HAP-1 (cell line): ENCODE results near the gene UPK1B.
"Not testable (repeated sequence)": the region's sequence is repeated elsewhere in the genome, so short reads cannot be mapped to it uniquely, and the experiment has no call there.

Experiments
- DNase-seq, 2 experiments: peaks; one replicate each; pipeline ENCODE4 v3.0.0-alpha.2; 2016 to 2020; ENCODE audit warnings: low spot score in 2 of 2
- H3K27me3 ChIP-seq: fragments of 250-450 bp; sonication (Bioruptor Pico); 2 replicates; pipeline ENCODE4 v1.5.1; 2020; ENCODE audit warnings: low read depth, mild to moderate bottlenecking, moderate library complexity
- H3K36me3 ChIP-seq: fragments of 250-450 bp; sonication (Bioruptor Pico); replicated peaks from 2 replicates; pipeline ENCODE4 v1.5.1; 2020; ENCODE audit warnings: mild to moderate bottlenecking
- H3K4me1 ChIP-seq: fragments of 250-450 bp; sonication (Bioruptor Pico); 2 replicates; pipeline ENCODE4 v1.5.1; 2020; ENCODE audit warnings: mild to moderate bottlenecking
- H3K4me3 ChIP-seq: fragments of 250-450 bp; sonication (Bioruptor Pico); 2 replicates; pipeline ENCODE4 v1.5.1; 2020; ENCODE audit warnings: mild to moderate bottlenecking, moderate library complexity
- H3K9me3 ChIP-seq: fragments of 250-450 bp; sonication (Bioruptor Pico); 2 replicates; pipeline ENCODE4 v1.5.1; 2020; ENCODE audit warnings: mild to moderate bottlenecking, moderate library complexity
- in situ Hi-C: fragments of 300-500 bp; cut with MboI; formaldehyde crosslinking; loops from 3 replicates; pipeline ENCODE4 v1.14.3; 2020; ENCODE audit warnings: low sequenced_read_pairs, inconsistent platforms, mixed read lengths

UPK1B gene

DNA sequence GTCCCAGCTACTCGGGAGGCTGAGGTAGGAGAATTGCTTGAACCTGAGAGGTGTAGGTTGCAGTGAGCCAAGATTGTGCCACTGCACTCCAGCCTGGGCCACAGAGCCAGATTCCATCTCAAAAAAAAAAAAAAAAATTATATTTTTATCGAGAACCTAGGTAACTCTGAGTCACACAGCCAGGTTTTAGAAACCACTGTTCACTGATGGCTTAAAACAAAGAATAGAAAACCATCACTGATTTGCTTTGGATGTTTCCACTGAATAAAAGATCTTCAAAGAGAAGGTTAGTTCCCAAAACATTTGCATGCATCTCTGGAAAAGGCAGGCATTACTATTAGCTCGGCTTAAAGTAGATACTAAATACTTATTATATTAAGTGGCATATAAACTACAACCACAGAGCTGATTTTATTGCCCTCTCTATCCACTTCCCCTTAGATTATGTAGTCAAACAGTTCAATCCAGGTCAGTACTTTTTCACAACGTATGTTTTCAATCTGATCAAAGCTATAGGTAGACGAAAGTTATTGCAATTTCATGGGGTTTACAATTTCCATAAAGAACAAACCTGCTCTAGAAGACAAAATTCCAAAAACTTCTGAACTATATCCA, 65.9 kb downstream of the UPK1B start:
- H3K4me3 ChIP-seq: peak overlapping the region; percentile 55
- DNase-seq: no peak
- in situ Hi-C loops: no loop called here
- H3K27me3 ChIP-seq: no peaks in the 10 kb centered on the region
- peaks cover 17% of the 10 kb centered on the region for H3K4me1 ChIP-seq
- peaks cover 24% of the 10 kb centered on the region for H3K36me3 ChIP-seq
- no peaks in the 10 kb centered on the region for H3K9me3 ChIP-seq

GRCh38 chr3:119240101-119240590, 66.7 kb downstream of the UPK1B start:
- H3K4me3 ChIP-seq: peak overlapping the region; percentile 55
- in situ Hi-C loops: no loop called here
- peaks cover 19% of the 10 kb centered on the region for H3K36me3 ChIP-seq
- H3K27me3 ChIP-seq: no peaks in the 10 kb centered on the region
- DNase-seq: peak; percentile 13 to 55
- H3K9me3 ChIP-seq: no peaks in the 10 kb centered on the region
- peaks cover 17% of the 10 kb centered on the region for H3K4me1 ChIP-seq

GRCh38 chr3:119240591-119241434, 67.4 kb downstream of the UPK1B start, which contains the start of gene B4GALT4:
TSS of gene B4GALT4 (minus strand) at chr3:119240878. CDS start at chr3:119230099, 10,779 bp downstream.
- Histone ChIP-seq H3K4me3 (peak within 1 kb of the TSS; percentile 55), H3K9me3 (no peaks in the 10 kb centered on the region), H3K4me1 (peaks cover 17% of the 10 kb centered on the region), H3K27me3 (no peaks in the 10 kb centered on the region), H3K36me3 (peaks cover 12% of the 10 kb centered on the region)
- in situ Hi-C loops: no loop called here
- peak; percentile 87 to 90 for DNase-seq

DNA sequence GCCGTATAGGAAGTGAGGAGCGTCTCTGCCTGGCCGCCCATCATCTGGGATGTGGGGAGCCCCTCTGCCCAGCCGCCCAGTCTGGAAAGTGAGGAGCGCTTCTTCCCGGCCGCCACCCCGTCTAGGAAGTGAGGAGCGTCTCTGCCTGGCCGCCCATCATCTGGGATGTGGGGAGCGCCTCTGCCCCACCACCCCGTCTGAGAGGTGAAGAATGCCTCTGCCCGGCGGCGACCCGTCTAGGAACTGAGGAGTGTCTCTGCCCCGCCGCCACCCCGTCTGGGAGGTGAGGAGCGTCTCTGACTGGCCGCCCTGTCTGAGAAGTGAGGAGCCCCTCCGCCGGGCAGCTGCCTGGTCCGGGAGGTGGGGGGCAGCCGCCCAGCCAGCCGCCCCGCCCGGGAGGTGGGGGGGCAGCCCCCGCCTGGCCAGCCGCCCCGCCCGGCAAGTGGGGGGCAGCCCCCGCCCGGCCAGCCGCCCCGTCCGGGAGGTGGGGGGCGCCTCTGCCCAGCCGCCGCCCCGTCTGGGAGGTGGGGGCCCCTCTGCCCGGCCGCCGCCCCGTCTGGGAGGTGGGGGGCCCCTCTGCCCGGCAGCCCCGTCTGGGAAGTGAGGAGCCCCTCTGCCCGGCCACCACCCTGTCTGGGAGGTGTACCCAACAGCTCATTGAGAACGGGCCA, 69.1 kb downstream of the UPK1B start:
- H3K9me3 ChIP-seq, in situ Hi-C loops, H3K4me3 ChIP-seq, H3K27me3 ChIP-seq, H3K36me3 ChIP-seq, DNase-seq: not testable (repeated sequence)
- H3K4me1 ChIP-seq: peaks cover 17% of the 10 kb centered on the region

- H3K27me3 ChIP-seq, in situ Hi-C loops, H3K36me3 ChIP-seq, H3K9me3 ChIP-seq, H3K4me3 ChIP-seq, DNase-seq: not testable (repeated sequence)
- peaks cover 17% of the 10 kb centered on the region for H3K4me1 ChIP-seq
These were observed 69.7 kb downstream of the UPK1B start for GRCh38 chr3:119243058-119243529.

DNA sequence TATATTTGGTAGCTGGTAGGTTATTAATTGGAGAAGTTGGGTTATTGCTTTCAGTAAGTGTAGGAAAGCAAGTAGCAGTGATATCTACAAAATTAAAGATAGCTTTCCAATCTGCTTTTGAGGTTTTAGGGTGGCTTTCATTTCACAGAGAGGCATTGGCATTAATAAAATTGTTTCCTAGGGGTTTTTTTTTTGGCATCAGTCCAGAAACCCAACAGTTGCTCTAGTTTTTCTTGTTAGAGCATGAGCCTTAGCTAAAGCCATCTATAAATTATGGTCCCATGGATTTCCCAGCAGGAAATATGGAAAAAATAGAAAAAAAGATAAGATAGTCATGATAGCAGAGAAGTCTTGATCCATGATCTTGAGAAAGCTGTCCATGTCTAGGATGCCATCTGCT, 70.3 kb downstream of the UPK1B start:
- H3K4me1 ChIP-seq: peaks cover 13% of the 10 kb centered on the region

GRCh38 chr3:119245778-119246177, 72.4 kb downstream of the UPK1B start:
- in situ Hi-C loops: no loop called here
- H3K9me3 ChIP-seq: peaks cover 6% of the 10 kb centered on the region; the same call in 1 of the 2 replicates
- H3K27me3 ChIP-seq: no peaks in the 10 kb centered on the region
- H3K4me3 ChIP-seq: no peak overlapping the region
- no peaks in the 10 kb centered on the region for H3K36me3 ChIP-seq
- H3K4me1 ChIP-seq: peaks cover 11% of the 10 kb centered on the region
- no peak for DNase-seq

More for the DNA sequence above, 70.3 kb downstream of the UPK1B start:
- Histone ChIP-seq H3K9me3 (peaks cover 6% of the 10 kb centered on the region; the same call in 1 of the 2 replicates), H3K36me3 (no peaks in the 10 kb centered on the region), H3K27me3 (no peaks in the 10 kb centered on the region), H3K4me3 (no peak overlapping the region)
- in situ Hi-C loops: no loop called here
- no peak for DNase-seq
